IPS-18a (cell line): Measurements from ENCODE around the gene ESM1.

ENCODE experiments used
- H3K27ac ChIP-seq: one replicate; pipeline ENCODE4 v1.5.1; 2013; ENCODE audit warnings: low read length
- H3K27me3 ChIP-seq: one replicate; pipeline ENCODE4 v1.6.1; 2013; ENCODE audit warnings: mild to moderate bottlenecking, low read length; ENCODE audit not compliant: control insufficient read depth, insufficient read depth
- H3K36me3 ChIP-seq: one replicate; pipeline ENCODE4 v1.6.1; 2013; ENCODE audit warnings: low read depth, low read length; ENCODE audit not compliant: control insufficient read depth
- H3K4me1 ChIP-seq: one replicate; pipeline ENCODE4 v1.6.1; 2013; ENCODE audit warnings: low read depth, low read length; ENCODE audit not compliant: control insufficient read depth
- H3K4me3 ChIP-seq: one replicate; pipeline ENCODE4 v1.5.1; 2013; ENCODE audit warnings: low read length
- H3K9ac ChIP-seq: one replicate; pipeline ENCODE4 v1.6.1; 2013; ENCODE audit warnings: mild to moderate bottlenecking, low read length, moderate library complexity
- H3K9me3 ChIP-seq: one replicate; pipeline ENCODE4 v1.6.1; 2013; ENCODE audit warnings: low read depth, low read length; ENCODE audit not compliant: control insufficient read depth

Gene ESM1

DNA sequence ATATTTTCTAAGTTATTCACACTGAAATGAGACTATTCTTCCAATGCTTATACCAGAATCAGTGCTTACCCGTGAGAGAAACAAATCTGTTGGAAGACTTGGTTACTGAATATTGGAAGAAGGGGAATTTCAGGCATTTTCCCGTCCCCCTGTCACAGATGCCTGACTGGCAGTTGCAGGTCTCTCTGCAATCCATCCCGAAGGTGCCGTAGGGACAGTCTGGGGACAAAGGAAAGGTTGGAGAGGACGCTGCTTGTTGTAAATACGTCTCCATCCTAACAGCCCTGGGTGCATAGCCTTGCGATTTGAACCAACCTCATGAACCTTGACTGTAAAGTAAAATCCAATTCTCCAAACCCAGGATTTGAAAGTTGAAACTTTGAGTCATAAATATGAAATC lies 3.5 kb downstream of the ESM1 start:
- H3K36me3 ChIP-seq = no peaks in the 10 kb centered on the region
- H3K9ac ChIP-seq = no peak overlapping the region
- H3K27ac ChIP-seq = no peak overlapping the region
- no peaks in the 10 kb centered on the region for H3K4me1 ChIP-seq
- H3K27me3 ChIP-seq = no peaks in the 10 kb centered on the region
- no peaks in the 10 kb centered on the region for H3K9me3 ChIP-seq
- H3K4me3 ChIP-seq = no peak overlapping the region

DNA sequence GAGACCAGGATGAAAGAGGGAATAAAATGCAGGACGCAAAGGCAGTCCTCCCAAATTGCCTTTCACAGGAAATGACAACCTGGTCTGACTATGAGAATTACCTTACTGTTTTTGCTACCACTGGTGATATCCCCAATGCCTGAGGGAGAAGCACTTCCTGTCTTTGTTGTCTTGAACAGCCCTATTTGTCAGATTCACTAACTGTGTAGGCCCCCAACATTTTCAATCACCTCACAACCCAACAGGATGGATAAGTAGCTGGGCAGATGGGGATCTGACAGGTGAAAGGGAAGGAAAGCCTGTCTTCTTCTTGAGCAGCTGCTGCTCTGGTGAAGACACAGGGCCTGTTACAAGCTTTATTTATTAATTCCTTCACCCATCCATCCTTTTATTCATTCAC lies 9.7 kb downstream of the ESM1 start:
- H3K27me3 ChIP-seq = no peaks in the 10 kb centered on the region
- H3K27ac ChIP-seq = no peak overlapping the region
- H3K9ac ChIP-seq = no peak overlapping the region
- H3K36me3 ChIP-seq = no peaks in the 10 kb centered on the region
- no peaks in the 10 kb centered on the region for H3K9me3 ChIP-seq
- H3K4me3 ChIP-seq = no peak overlapping the region
- H3K4me1 ChIP-seq = no peaks in the 10 kb centered on the region

DNA sequence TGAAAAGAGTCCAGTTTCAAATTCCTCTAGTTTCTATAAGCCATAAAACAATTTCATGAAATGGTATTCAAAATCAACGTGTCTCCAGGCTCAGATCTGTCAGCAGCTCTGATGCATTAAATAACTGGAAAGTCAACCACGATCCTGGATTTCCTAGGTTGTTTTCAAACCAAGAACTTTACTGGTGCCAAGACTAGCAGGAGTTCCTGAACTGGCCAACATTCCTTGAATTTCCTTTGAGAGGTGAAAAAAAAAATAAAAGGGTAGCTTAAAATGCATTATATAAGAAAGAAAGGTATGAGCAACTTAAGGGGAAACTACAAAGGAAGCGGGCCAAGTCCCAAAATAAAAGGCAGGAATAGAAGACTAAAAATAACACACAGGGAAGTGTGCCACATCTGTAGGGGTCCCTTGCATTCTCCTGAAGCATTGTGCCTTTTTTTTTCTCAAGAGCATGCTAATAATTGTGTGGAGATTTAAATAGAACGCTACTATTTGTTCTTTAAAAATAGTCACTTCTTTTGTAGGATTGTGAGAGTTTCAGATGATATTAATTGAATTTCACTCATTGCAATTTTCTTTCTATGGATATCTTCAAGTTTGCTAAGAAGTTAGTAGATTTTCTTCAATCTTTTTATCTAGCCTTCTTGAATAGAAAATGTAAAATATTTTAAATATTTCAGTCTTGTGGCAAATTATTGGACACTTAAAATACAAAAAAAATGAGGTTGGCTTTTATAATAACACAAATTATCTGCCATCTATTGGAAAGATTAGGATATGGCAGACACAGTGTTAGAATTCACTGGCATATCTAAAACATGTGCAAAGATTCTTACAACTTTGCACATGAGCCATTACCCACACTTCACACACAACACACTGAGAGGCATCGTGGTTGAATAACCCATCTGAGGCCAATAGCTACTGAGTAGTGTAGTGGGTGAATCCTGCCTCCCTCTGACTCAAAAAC lies 15.3 kb downstream of the ESM1 start:
- Histone ChIP-seq H3K9ac (no peak overlapping the region), H3K4me3 (no peak overlapping the region), H3K9me3 (no peaks in the 10 kb centered on the region), H3K4me1 (no peaks in the 10 kb centered on the region), H3K27me3 (no peaks in the 10 kb centered on the region), H3K27ac (no peak overlapping the region), H3K36me3 (no peaks in the 10 kb centered on the region)

DNA sequence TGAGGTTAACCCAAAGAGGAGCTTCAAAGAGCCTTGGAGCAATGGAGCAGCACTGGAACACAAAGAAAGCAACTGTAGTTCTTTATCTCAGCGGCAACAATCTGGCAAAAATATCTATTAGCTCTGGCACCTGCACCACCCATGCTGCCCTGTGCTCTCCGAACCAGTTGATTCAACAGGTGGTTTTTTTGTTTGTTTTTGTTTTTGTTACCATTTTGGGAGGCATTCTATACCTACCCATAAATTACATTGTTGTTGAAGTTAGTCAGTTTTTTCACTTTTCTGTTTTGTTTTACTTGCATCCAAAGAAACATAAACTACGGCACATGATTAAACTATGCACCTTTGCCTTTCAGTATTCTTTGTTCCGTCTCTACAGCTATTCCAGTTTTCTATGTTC lies 16.2 kb downstream of the ESM1 start:
- H3K27ac ChIP-seq = no peak overlapping the region
- no peaks in the 10 kb centered on the region for H3K9me3 ChIP-seq
- H3K9ac ChIP-seq = no peak overlapping the region
- no peaks in the 10 kb centered on the region for H3K36me3 ChIP-seq
- H3K4me3 ChIP-seq = no peak overlapping the region
- no peaks in the 10 kb centered on the region for H3K4me1 ChIP-seq
- no peaks in the 10 kb centered on the region for H3K27me3 ChIP-seq

DNA sequence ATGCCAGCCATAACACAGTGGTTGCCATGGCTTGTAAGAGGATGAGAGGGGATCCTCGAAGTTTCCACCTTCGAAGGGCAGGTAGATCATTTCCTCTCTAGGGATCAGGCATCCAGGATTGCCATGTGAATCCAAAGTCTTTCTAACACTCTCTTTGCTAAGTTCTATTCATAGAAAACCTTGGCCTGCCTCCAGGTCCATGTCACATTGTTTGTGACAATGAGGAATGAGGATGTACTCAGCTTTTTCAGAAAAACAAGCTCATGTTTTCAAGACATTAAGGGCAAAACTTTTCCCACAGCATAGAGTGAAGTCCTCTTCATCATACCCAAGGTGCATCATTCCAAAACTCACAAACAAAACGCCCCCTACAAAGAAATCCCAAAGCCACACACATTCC lies 19.6 kb downstream of the ESM1 start:
- Histone ChIP-seq H3K4me3 (no peak overlapping the region), H3K9me3 (no peaks in the 10 kb centered on the region), H3K9ac (no peak overlapping the region), H3K4me1 (no peaks in the 10 kb centered on the region), H3K36me3 (no peaks in the 10 kb centered on the region), H3K27ac (no peak overlapping the region), H3K27me3 (no peaks in the 10 kb centered on the region)

DNA sequence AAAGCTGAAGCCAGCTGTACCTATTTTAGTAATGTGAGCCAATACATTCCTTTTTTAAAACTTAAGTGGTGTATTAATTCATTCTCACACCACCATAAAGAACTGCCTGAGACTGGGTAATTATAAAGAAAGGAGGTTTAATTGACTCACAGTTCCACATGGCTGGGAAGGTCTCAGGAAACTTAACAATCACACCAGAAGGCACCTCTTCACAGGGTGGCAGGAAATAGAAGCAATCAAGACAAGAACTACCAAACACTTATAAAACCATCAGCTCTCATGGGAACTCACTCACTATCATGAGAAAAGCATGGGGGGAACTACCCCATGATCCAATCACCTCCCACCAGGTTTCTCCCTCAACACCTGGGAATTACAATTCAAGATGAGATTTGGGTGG lies 21.0 kb downstream of the ESM1 start:
- Histone ChIP-seq H3K9me3 (no peaks in the 10 kb centered on the region), H3K4me3 (no peak overlapping the region), H3K27ac (no peak overlapping the region), H3K27me3 (no peaks in the 10 kb centered on the region), H3K4me1 (no peaks in the 10 kb centered on the region), H3K9ac (no peak overlapping the region), H3K36me3 (no peaks in the 10 kb centered on the region)

DNA sequence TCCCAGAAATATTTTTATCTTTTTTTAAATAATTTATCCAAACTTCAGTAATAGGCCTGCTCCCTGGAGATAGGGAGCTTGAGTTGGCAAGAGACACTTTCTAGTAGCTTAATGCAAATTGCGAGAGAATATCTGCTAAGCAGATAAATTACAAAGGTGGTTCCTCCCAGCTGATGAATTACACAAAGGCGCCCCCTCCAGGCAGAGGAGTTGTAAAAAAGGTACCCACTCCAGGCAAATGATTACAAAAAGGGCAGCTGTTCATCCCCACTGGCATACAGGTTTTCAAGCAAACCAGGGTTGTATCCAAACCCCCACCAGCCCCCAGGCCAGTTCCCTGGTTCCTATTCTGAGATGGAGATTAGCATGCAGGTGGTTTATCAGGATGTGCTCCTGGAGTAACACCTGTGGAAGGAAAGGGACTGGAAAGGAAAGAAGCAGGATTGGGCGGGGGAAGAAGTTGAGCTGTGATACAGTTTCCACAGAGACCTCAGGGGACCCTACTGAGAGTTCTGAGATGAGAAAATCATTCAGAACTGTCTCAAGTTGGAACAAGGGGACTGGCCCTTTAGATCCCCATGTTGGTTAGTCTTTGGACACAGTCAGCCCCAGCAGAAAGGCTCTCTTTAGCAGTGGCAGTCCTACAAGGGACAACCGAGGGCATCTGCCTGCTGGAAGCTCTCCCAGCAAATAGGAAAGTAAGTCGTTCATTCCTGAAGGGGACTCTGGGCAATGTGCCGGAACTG lies 25.5 kb downstream of the ESM1 start:
- no peak overlapping the region for H3K4me3 ChIP-seq
- no peak overlapping the region for H3K27ac ChIP-seq
- H3K36me3 ChIP-seq = no peaks in the 10 kb centered on the region
- no peaks in the 10 kb centered on the region for H3K9me3 ChIP-seq
- H3K4me1 ChIP-seq = no peaks in the 10 kb centered on the region
- H3K27me3 ChIP-seq = no peaks in the 10 kb centered on the region
- H3K9ac ChIP-seq = no peak overlapping the region

DNA sequence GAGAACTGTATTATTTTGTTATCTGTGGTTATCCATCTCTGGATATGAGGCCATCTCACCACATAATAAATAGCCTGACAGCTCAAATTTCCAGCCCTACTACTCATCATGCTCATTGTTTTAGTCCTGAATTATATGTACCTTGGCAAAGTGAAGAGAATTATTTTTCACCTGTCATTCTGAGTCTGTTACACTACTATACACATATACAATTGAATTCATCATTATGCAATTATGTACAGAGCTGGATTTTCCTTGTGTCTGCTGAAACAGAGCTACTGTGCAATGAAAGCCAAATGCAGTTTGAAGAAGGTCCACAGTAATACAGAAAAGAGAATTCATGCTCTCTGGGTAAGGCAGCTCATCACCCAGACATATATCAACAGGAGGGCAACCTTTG lies 28.5 kb downstream of the ESM1 start:
- no peaks in the 10 kb centered on the region for H3K4me1 ChIP-seq
- H3K27me3 ChIP-seq = no peaks in the 10 kb centered on the region
- no peaks in the 10 kb centered on the region for H3K36me3 ChIP-seq
- H3K4me3 ChIP-seq = no peak overlapping the region
- H3K9ac ChIP-seq = no peak overlapping the region
- H3K27ac ChIP-seq = no peak overlapping the region
- H3K9me3 ChIP-seq = no peaks in the 10 kb centered on the region

DNA sequence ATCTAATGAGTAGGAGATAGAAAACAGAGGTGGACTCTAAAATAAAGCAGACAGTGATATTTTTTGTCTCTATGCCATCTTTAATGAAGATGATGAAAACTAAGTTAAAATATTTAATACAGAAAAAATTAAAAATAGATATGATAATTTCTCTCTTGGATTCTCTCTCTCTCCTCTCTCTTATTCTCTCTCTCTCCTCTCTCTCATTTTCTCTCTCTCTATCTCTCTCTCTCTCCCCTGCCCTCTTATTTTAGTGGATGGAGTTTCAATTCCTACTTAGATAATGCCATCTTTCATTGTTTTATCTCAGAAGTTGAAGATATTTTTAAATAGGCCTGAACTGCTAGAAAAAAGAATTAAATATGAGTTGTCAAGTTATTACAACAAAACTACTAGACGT lies 38.2 kb downstream of the ESM1 start:
- H3K27ac ChIP-seq = no peak overlapping the region
- H3K9ac ChIP-seq = no peak overlapping the region
- H3K4me3 ChIP-seq = no peak overlapping the region
- no peaks in the 10 kb centered on the region for H3K9me3 ChIP-seq
- no peaks in the 10 kb centered on the region for H3K4me1 ChIP-seq
- H3K27me3 ChIP-seq = no peaks in the 10 kb centered on the region
- no peaks in the 10 kb centered on the region for H3K36me3 ChIP-seq

DNA sequence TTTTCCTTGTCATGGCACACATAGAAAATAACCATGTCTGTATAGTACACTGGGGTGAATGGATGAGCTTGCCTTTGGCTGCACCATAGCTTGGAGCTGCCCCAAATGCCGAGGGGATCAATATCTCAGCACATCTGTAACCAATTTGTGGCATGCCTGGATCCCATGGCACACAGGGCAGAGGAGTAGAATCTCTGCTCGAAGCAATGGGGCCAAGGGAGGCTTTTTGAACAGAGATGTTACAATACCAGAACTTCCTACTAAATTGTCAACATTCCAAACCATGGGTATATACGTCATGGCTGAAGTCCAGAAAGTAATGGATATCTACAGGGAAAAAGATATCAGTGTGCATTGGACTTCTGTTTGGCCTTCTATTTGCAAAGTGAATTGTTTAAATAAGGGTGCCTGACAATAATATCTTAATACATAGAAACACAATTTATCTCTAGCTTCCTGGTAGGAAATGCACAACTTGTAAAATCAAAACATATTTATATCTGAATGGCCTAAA lies 39.0 kb downstream of the ESM1 start:
- no peaks in the 10 kb centered on the region for H3K36me3 ChIP-seq
- H3K27ac ChIP-seq = no peak overlapping the region
- H3K4me3 ChIP-seq = no peak overlapping the region
- no peaks in the 10 kb centered on the region for H3K27me3 ChIP-seq
- no peak overlapping the region for H3K9ac ChIP-seq
- no peaks in the 10 kb centered on the region for H3K4me1 ChIP-seq
- H3K9me3 ChIP-seq = no peaks in the 10 kb centered on the region

DNA sequence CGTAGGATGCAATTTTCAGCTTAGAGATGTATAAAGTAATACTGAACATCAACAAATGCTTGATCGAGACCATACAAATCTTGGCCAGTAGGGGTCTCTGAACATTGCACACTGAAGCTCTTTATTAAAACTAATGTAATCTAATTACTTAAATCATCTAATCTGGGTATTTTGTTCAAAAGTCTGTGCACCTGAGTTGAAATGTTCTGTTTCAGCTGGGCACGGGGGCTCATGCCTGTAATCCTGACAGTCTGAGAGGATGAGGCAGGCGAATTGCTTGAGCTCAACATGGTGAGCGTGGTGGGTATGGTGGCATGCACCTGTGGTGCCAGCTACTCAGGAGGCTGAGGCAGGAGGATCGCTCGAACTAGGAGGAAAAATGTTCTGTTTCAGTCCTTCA lies 41.0 kb downstream of the ESM1 start:
- Histone ChIP-seq H3K4me1 (peaks cover 4% of the 10 kb centered on the region), H3K27ac (no peak overlapping the region), H3K9me3 (no peaks in the 10 kb centered on the region), H3K9ac (no peak overlapping the region), H3K36me3 (no peaks in the 10 kb centered on the region), H3K4me3 (no peak overlapping the region), H3K27me3 (no peaks in the 10 kb centered on the region)
